GM12864 (cell line): Measurements from ENCODE around the gene CCIN.

Experiments used
- DNase-seq: peaks from one replicate; pipeline ENCODE4 v3.0.0-alpha.2; 2011; ENCODE audit warnings: low read depth
- H3K4me3 ChIP-seq: 2 replicates; pipeline ENCODE4 v1.5.1; 2011; ENCODE audit warnings: mild to moderate bottlenecking, low read depth, low read length, control low read depth
- TF ChIP-seq, protein P1 (sequence below): IDR thresholded peaks from 2 replicates; pipeline ENCODE4 v1.5.1; 2011; ENCODE audit warnings: low read depth, mild to moderate bottlenecking, moderate library complexity, low read length, control low read depth, inconsistent platforms; ENCODE audit errors: missing control alignments

The CCIN gene

DNA sequence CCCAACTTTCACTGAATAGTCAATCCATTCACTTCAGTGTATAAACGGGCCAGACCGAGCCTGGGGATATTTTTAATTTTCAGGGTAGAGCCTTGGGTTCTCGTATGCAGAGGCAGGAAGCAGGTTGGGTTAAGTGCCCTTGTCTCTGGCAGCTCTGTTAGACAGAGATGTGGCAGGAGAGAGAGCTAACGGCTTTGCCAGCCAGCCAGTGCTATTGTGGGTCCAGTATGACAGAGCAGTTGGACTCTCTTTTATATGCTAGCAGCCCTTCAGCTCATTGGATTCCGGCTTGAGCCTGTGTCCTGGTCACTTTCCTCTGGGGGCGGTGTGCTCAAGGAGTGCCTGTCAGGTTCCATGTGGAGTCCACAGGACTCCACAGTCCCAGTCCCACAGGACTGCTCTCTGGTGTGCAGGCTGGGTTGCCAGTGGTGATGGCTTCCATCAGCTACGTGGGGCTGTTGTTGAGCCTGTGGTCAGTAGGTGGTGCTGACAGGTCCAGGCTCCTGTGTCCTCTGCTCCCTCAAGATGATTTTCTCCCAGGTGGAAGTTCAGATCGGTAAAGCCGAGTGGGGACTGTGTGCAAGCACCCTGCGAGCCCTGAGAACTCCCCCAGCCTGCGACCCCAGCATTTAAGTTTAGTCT lies 35.8 kb downstream of the CCIN start:
- no peak for DNase-seq
- no peak overlapping the region for H3K4me3 ChIP-seq
- TF ChIP-seq, protein P1, sequence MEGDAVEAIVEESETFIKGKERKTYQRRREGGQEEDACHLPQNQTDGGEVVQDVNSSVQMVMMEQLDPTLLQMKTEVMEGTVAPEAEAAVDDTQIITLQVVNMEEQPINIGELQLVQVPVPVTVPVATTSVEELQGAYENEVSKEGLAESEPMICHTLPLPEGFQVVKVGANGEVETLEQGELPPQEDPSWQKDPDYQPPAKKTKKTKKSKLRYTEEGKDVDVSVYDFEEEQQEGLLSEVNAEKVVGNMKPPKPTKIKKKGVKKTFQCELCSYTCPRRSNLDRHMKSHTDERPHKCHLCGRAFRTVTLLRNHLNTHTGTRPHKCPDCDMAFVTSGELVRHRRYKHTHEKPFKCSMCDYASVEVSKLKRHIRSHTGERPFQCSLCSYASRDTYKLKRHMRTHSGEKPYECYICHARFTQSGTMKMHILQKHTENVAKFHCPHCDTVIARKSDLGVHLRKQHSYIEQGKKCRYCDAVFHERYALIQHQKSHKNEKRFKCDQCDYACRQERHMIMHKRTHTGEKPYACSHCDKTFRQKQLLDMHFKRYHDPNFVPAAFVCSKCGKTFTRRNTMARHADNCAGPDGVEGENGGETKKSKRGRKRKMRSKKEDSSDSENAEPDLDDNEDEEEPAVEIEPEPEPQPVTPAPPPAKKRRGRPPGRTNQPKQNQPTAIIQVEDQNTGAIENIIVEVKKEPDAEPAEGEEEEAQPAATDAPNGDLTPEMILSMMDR = no peak

DNA sequence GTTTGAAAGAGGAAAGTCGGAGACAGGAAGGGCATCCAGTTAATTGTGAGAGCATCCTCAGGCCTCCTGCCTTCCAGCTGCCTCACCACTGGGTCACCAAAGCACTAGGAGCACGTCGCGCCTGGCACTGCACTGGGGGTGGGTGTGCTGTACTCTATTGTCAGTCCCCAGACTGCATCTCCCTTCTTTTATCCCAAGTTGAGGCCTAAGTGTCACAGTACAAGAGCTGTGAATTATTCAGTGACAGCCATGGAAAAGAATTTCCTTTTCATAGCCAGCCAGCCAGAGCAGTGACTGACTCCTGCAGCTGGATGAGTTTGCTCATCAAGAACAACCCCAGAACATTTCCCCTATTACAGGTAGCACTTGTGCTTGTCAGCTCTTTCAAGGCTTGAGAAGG lies 37.8 kb downstream of the CCIN start:
- no peak for DNase-seq
- H3K4me3 ChIP-seq = no peak overlapping the region
- TF ChIP-seq, protein P1 = no peak

DNA sequence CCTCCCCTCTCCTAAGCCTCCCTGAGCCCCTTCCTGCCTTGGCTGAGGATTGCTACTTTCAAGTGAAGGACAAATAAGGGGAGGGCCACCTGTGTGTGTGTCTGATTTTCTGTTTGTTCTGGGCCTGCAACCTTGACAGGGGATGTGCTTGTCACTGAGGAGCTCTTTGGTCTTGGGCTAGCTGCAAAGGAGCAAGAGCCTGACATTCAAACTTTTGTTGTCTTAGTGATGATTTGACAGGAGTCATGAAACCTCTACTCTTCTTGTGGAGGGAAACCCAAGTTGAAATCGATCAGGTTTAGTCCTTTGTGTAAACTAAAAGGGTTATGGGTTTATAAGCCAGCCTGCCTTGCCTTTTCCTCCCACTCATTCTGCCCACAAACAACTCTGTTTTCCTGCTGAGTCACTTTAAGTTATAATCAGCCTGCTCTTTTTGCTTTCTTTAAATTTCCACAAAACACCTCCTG lies 38.4 kb downstream of the CCIN start:
- no peak overlapping the region for H3K4me3 ChIP-seq
- no peak for DNase-seq
- TF ChIP-seq, protein P1 = no peak

DNA sequence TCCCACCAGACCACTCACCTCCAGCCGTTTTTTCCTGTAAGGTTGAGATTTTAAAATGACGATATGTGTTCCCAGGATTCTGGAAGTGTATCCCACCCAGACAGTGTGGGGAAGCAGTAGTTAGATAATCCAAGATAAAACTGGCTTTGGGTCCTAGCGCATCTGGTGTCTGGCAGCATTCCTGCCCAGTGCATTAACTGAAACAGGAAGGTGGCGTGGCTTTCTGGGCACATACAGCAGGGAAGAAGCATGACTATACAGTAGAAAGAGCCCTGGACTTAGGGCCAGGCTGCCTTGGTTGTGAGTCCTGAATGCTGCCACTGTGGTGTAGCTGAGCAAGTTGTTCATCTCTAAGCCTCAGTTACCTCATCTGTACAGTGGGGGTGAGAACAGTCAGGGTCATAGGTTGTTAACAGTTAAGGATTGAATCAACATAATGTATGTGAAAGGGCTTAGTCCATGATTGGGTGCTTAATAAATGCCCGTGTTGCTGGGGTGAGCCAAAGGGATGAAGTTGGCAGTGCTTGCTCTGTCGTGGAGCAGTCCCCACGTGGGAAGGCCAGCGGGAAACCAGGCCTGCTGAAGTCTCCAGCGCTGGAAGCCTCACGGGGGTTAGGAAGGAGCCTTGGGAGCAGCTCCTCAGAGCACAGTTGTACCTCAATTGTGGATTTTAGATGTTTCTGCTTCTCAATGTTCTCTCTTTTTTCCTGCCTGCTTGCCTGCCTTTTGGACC lies 39.5 kb downstream of the CCIN start:
- TF ChIP-seq, protein P1 = no peak
- no peak for DNase-seq
- H3K4me3 ChIP-seq = no peak overlapping the region

DNA sequence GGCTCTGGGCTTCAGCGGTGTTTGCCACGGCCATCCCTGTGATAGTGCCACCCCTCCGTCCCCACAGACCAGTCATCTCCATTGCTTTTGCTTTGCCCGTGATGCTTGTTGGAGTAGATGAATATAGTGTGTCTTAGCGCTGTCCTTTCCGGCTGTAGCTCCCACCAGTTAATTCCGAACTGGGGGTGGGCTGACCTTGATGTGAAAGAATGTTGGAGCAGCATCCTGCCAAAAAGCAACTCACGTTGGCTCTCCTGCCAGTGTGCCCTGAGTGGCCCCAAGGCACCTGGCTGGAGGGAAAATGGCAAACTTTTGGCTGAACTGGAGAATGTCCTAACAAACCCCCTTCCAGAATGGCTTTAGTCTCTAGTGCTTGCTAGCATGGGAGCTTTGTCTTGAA lies 41.5 kb downstream of the CCIN start:
- DNase-seq = no peak
- TF ChIP-seq, protein P1 = no peak
- H3K4me3 ChIP-seq = no peak overlapping the region

DNA sequence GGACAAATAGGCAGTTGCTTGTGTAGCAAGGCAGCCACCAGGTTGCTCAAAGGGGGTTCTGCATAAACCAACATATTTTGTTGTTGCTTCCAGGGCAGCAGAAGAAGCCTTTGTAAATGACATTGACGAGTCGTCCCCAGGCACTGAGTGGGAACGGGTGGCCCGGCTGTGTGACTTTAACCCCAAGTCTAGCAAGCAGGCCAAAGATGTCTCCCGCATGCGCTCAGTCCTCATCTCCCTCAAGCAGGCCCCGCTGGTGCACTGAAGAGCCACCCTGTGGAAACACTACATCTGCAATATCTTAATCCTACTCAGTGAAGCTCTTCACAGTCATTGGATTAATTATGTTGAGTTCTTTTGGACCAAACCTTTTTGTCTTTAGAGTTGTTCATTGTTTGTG lies 42.3 kb downstream of the CCIN start:
- no peak for DNase-seq
- TF ChIP-seq, protein P1 = no peak
- H3K4me3 ChIP-seq = no peak overlapping the region

DNA sequence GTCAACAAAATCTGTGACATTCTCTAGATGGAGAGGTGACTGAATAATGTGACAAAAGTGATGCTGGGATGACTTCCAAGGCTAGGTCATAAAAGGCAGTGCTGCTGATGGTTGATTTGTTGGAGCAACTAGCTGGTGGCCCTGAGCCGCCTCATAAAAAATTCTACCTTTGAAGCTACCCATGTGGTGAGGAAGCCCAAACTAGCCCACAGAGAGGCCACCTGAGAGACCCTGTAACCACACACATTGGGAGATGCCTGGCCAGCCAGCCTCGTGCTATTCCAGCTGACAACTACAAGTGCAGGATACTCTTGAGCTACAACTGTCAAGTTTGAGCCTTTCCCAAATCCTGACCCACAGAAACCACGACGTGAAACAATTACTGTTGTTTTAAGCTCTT lies 44.2 kb downstream of the CCIN start:
- H3K4me3 ChIP-seq = no peak overlapping the region
- DNase-seq = no peak
- TF ChIP-seq, protein P1 = no peak
